Measurements from ENCODE around the gene PPFIA1.

PPFIA1 gene

DNA sequence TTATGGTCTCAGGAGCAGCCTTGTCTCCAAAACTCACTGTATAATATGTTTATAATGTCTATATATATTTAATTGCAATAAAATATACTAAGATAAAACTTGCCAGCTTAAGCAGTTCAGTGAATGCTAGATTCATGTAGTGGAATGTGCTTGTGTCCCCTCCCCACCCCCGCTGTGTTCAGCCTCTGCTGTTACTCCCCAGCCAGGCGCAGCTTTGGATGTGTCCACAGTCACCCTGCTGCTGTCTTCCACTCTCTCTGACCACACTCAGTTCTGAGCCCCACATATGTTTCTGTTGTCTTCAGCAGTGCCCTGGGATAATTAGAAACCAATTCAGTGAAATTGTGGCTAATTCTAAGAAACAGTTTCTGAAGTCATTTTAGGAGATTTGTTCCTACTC lies 52.2 kb downstream of the PPFIA1 start:
- no peak overlapping the region for H3K9ac ChIP-seq (ENCODE audit: low read length)
- no peaks in the 10 kb centered on the region for H4K20me1 ChIP-seq (ENCODE audit: low read depth, low read length)
- no peak overlapping the region for H2AFZ ChIP-seq (ENCODE audit: low read depth, low read length, severe bottlenecking)
- no peak overlapping the region for H3K4me3 ChIP-seq (ENCODE audit: insufficient read depth, low read length, poor library complexity, severe bottlenecking)
- H3K9me2 ChIP-seq (replicated peaks; ENCODE audit: insufficient read depth, low read length): no peaks in the 10 kb centered on the region
- H3K27ac ChIP-seq (ENCODE audit: low read depth, low read length): no peak overlapping the region
- peaks cover 8% of the 10 kb centered on the region; the same call in 1 of the 2 replicates for H3K36me3 ChIP-seq (ENCODE audit: low read length)
- TF ChIP-seq EZH2phosphoT487 (conservative IDR thresholded peaks at IDR 0.05; ENCODE audit: low read length) (no peak), CTCF (IDR thresholded peaks at IDR 0.05; ENCODE audit: insufficient read depth, low read length, poor library complexity, severe bottlenecking) (no peak)
- H3K79me2 ChIP-seq (ENCODE audit: insufficient read depth, low read length): no peaks in the 10 kb centered on the region
- H3K4me2 ChIP-seq (ENCODE audit: low read depth, low read length, poor library complexity, severe bottlenecking): no peak overlapping the region
- H3K27me3 ChIP-seq (ENCODE audit: low read length): no peaks in the 10 kb centered on the region
- no peaks in the 10 kb centered on the region for H3K9me3 ChIP-seq (ENCODE audit: insufficient read depth, low read length)
- no peaks in the 10 kb centered on the region for H3F3A ChIP-seq (ENCODE audit: insufficient read depth)

DNA sequence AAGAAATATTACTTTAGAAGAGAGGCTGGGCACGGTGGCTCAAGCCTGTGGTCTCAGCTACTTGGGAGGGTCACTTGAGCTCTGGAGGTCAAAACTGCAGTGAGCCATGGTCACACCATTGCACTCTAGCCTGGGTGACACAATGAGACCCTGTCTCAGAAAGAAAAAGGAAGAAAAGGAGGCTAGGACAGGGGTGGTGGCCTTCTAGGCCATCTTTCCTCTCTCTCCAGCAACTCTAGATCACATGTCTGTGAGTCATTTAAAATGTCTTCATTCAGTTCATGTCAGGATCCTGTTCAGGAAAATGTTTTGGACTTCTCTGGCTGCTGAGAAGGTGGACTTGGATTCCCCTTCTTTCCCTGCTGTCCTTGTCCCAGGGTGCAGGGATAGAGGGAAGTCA lies 53.3 kb downstream of the PPFIA1 start:
- no peak overlapping the region for H3K4me2 ChIP-seq (ENCODE audit: low read depth, low read length, poor library complexity, severe bottlenecking)

GRCh38 chr11:70324376-70325115 lies 54.1 kb downstream of the PPFIA1 start:
- Histone ChIP-seq H3K4me3 (ENCODE audit: insufficient read depth, low read length, poor library complexity, severe bottlenecking) (no peak overlapping the region), H3K9ac (ENCODE audit: low read length) (no peak overlapping the region), H2AFZ (ENCODE audit: low read depth, low read length, severe bottlenecking) (no peak overlapping the region), H3K9me3 (ENCODE audit: insufficient read depth, low read length) (no peaks in the 10 kb centered on the region), H3K27me3 (ENCODE audit: low read length) (no peaks in the 10 kb centered on the region), H3F3A (ENCODE audit: insufficient read depth) (no peaks in the 10 kb centered on the region), H3K9me2 (replicated peaks; ENCODE audit: insufficient read depth, low read length) (no peaks in the 10 kb centered on the region), H3K36me3 (ENCODE audit: low read length) (peaks cover 10% of the 10 kb centered on the region; the same call in 1 of the 2 replicates), H3K27ac (ENCODE audit: low read depth, low read length) (no peak overlapping the region), H3K4me2 (ENCODE audit: low read depth, low read length, poor library complexity, severe bottlenecking) (no peak overlapping the region), H4K20me1 (ENCODE audit: low read depth, low read length) (no peaks in the 10 kb centered on the region), H3K79me2 (ENCODE audit: insufficient read depth, low read length) (no peaks in the 10 kb centered on the region)
- TF ChIP-seq CTCF (IDR thresholded peaks at IDR 0.05; ENCODE audit: insufficient read depth, low read length, poor library complexity, severe bottlenecking) (no peak), EZH2phosphoT487 (conservative IDR thresholded peaks at IDR 0.05; ENCODE audit: low read length) (no peak)

More for the DNA sequence above, 53.3 kb downstream of the PPFIA1 start:
- H2AFZ ChIP-seq (ENCODE audit: low read depth, low read length, severe bottlenecking): no peak overlapping the region
- no peaks in the 10 kb centered on the region for H3K9me2 ChIP-seq (replicated peaks; ENCODE audit: insufficient read depth, low read length)
- no peaks in the 10 kb centered on the region for H3K79me2 ChIP-seq (ENCODE audit: insufficient read depth, low read length)
- H3K9me3 ChIP-seq (ENCODE audit: insufficient read depth, low read length): no peaks in the 10 kb centered on the region
- H3K36me3 ChIP-seq (ENCODE audit: low read length): peaks cover 10% of the 10 kb centered on the region; the same call in 1 of the 2 replicates
- no peak overlapping the region for H3K27ac ChIP-seq (ENCODE audit: low read depth, low read length)
- TF ChIP-seq EZH2phosphoT487 (conservative IDR thresholded peaks at IDR 0.05; ENCODE audit: low read length): no peak
- no peak for TF ChIP-seq CTCF (IDR thresholded peaks at IDR 0.05; ENCODE audit: insufficient read depth, low read length, poor library complexity, severe bottlenecking)
- H4K20me1 ChIP-seq (ENCODE audit: low read depth, low read length): no peaks in the 10 kb centered on the region
- no peaks in the 10 kb centered on the region for H3K27me3 ChIP-seq (ENCODE audit: low read length)
- H3K9ac ChIP-seq (ENCODE audit: low read length): no peak overlapping the region
- no peak overlapping the region for H3K4me3 ChIP-seq (ENCODE audit: insufficient read depth, low read length, poor library complexity, severe bottlenecking)
- no peaks in the 10 kb centered on the region for H3F3A ChIP-seq (ENCODE audit: insufficient read depth)
